ENCODE results near the gene HOXC9.

HOXC9 gene

GRCh38 chr12:53983950-53984572, 15.9 kb upstream of the HOXC9 start:
- TF ChIP-seq YY1 (IDR thresholded peaks at IDR 0.05; ENCODE audit: insufficient read depth, insufficient read length) (no peak), SUZ12 (IDR thresholded peaks at IDR 0.05; ENCODE audit: extremely low read depth, insufficient read depth, insufficient read length) (no peak), ZNF274 (IDR thresholded peaks at IDR 0.05; ENCODE audit: low read depth, low read length) (no peak)
- Histone ChIP-seq H3K4me3 (ENCODE audit: insufficient read length, low read depth) (no peak overlapping the region), H3K4me1 (ENCODE audit: insufficient read depth, insufficient read length) (no peaks in the 10 kb centered on the region), H3K27me3 (ENCODE audit: insufficient read depth, insufficient read length) (peaks cover 96% of the 10 kb centered on the region), H3K9ac (ENCODE audit: insufficient read length, low read depth) (no peak overlapping the region), H3K36me3 (ENCODE audit: insufficient read depth, insufficient read length, low read length) (no peaks in the 10 kb centered on the region), H3K9me3 (ENCODE audit: insufficient read depth, low read length) (peaks cover 11% of the 10 kb centered on the region; the same call in 1 of the 2 replicates)
- DNase-seq (ENCODE audit: low read depth, low spot score): no peak

- peaks cover 11% of the 10 kb centered on the region; the same call in 1 of the 2 replicates for H3K9me3 ChIP-seq (ENCODE audit: insufficient read depth, low read length)
- H3K4me3 ChIP-seq (ENCODE audit: insufficient read length, low read depth): no peak within 1 kb of the TSS
- TF ChIP-seq ZNF274 (IDR thresholded peaks at IDR 0.05; ENCODE audit: low read depth, low read length) (no peak), SUZ12 (IDR thresholded peaks at IDR 0.05; ENCODE audit: extremely low read depth, insufficient read depth, insufficient read length) (no peak), YY1 (IDR thresholded peaks at IDR 0.05; ENCODE audit: insufficient read depth, insufficient read length) (no peak)
- H3K9ac ChIP-seq (ENCODE audit: insufficient read length, low read depth): no peak within 1 kb of the TSS
- peak; percentile 72 for DNase-seq (ENCODE audit: low read depth, low spot score)
- H3K4me1 ChIP-seq (ENCODE audit: insufficient read depth, insufficient read length): no peaks in the 10 kb centered on the region
- H3K27me3 ChIP-seq (ENCODE audit: insufficient read depth, insufficient read length): peaks cover 96% of the 10 kb centered on the region
- no peaks in the 10 kb centered on the region for H3K36me3 ChIP-seq (ENCODE audit: insufficient read depth, insufficient read length, low read length)
Measured at GRCh38 chr12:53984901-53985691, 14.9 kb upstream of the HOXC9 start, which contains the start of gene HOXC10. Gene HOXC10 (plus strand): TSS chr12:53985146. CDS start chr12:53985260, 114 bp downstream.

- no peak for TF ChIP-seq YY1 (IDR thresholded peaks at IDR 0.05; ENCODE audit: insufficient read depth, insufficient read length)
- TF ChIP-seq SUZ12 (IDR thresholded peaks at IDR 0.05; ENCODE audit: extremely low read depth, insufficient read depth, insufficient read length): peak; percentile 6
Measured at GRCh38 chr12:53985692-53985993, 14.3 kb upstream of the HOXC9 start.

GRCh38 chr12:53985994-53986685, 13.8 kb upstream of the HOXC9 start:
- H3K4me3 ChIP-seq (ENCODE audit: insufficient read length, low read depth): no peak overlapping the region
- H3K36me3 ChIP-seq (ENCODE audit: insufficient read depth, insufficient read length, low read length): no peaks in the 10 kb centered on the region
- no peaks in the 10 kb centered on the region for H3K4me1 ChIP-seq (ENCODE audit: insufficient read depth, insufficient read length)
- no peak for TF ChIP-seq YY1 (IDR thresholded peaks at IDR 0.05; ENCODE audit: insufficient read depth, insufficient read length)
- no peak for TF ChIP-seq ZNF274 (IDR thresholded peaks at IDR 0.05; ENCODE audit: low read depth, low read length)
- no peak for TF ChIP-seq SUZ12 (IDR thresholded peaks at IDR 0.05; ENCODE audit: extremely low read depth, insufficient read depth, insufficient read length)
- H3K9ac ChIP-seq (ENCODE audit: insufficient read length, low read depth): no peak overlapping the region
- H3K9me3 ChIP-seq (ENCODE audit: insufficient read depth, low read length): peaks cover 11% of the 10 kb centered on the region; the same call in 1 of the 2 replicates
- no peak for DNase-seq (ENCODE audit: low read depth, low spot score)
- peaks cover 96% of the 10 kb centered on the region for H3K27me3 ChIP-seq (ENCODE audit: insufficient read depth, insufficient read length)

More at GRCh38 chr12:53985692-53985993, 14.3 kb upstream of the HOXC9 start:
- no peak for DNase-seq (ENCODE audit: low read depth, low spot score)
- Histone ChIP-seq H3K27me3 (ENCODE audit: insufficient read depth, insufficient read length) (peaks cover 96% of the 10 kb centered on the region), H3K4me1 (ENCODE audit: insufficient read depth, insufficient read length) (no peaks in the 10 kb centered on the region), H3K9me3 (ENCODE audit: insufficient read depth, low read length) (peaks cover 11% of the 10 kb centered on the region; the same call in 1 of the 2 replicates), H3K36me3 (ENCODE audit: insufficient read depth, insufficient read length, low read length) (no peaks in the 10 kb centered on the region), H3K4me3 (ENCODE audit: insufficient read length, low read depth) (no peak overlapping the region), H3K9ac (ENCODE audit: insufficient read length, low read depth) (no peak overlapping the region)

- no peak overlapping the region for H3K4me3 ChIP-seq (ENCODE audit: insufficient read length, low read depth)
- no peak overlapping the region for H3K9ac ChIP-seq (ENCODE audit: insufficient read length, low read depth)
- peaks cover 11% of the 10 kb centered on the region; the same call in 1 of the 2 replicates for H3K9me3 ChIP-seq (ENCODE audit: insufficient read depth, low read length)
- no peak for DNase-seq (ENCODE audit: low read depth, low spot score)
- H3K27me3 ChIP-seq (ENCODE audit: insufficient read depth, insufficient read length): peaks cover 96% of the 10 kb centered on the region
- no peak for TF ChIP-seq YY1 (IDR thresholded peaks at IDR 0.05; ENCODE audit: insufficient read depth, insufficient read length)
- TF ChIP-seq ZNF274 (IDR thresholded peaks at IDR 0.05; ENCODE audit: low read depth, low read length): no peak
- TF ChIP-seq SUZ12 (IDR thresholded peaks at IDR 0.05; ENCODE audit: extremely low read depth, insufficient read depth, insufficient read length): no peak
- H3K36me3 ChIP-seq (ENCODE audit: insufficient read depth, insufficient read length, low read length): no peaks in the 10 kb centered on the region
- H3K4me1 ChIP-seq (ENCODE audit: insufficient read depth, insufficient read length): no peaks in the 10 kb centered on the region
Measured at GRCh38 chr12:53986686-53987483, 13.1 kb upstream of the HOXC9 start.

- Histone ChIP-seq H3K4me3 (ENCODE audit: insufficient read length, low read depth) (no peak overlapping the region), H3K36me3 (ENCODE audit: insufficient read depth, insufficient read length, low read length) (no peaks in the 10 kb centered on the region), H3K4me1 (ENCODE audit: insufficient read depth, insufficient read length) (no peaks in the 10 kb centered on the region), H3K9ac (ENCODE audit: insufficient read length, low read depth) (no peak overlapping the region), H3K27me3 (ENCODE audit: insufficient read depth, insufficient read length) (peaks cover 96% of the 10 kb centered on the region), H3K9me3 (ENCODE audit: insufficient read depth, low read length) (peaks cover 11% of the 10 kb centered on the region; the same call in 1 of the 2 replicates)
- DNase-seq (ENCODE audit: low read depth, low spot score): no peak
- TF ChIP-seq SUZ12 (IDR thresholded peaks at IDR 0.05; ENCODE audit: extremely low read depth, insufficient read depth, insufficient read length): no peak
- TF ChIP-seq ZNF274 (IDR thresholded peaks at IDR 0.05; ENCODE audit: low read depth, low read length): no peak
- no peak for TF ChIP-seq YY1 (IDR thresholded peaks at IDR 0.05; ENCODE audit: insufficient read depth, insufficient read length)
Measured at GRCh38 chr12:53987787-53988230, 12.2 kb upstream of the HOXC9 start.
